Measurements from ENCODE around the gene SUGP1.

DNA sequence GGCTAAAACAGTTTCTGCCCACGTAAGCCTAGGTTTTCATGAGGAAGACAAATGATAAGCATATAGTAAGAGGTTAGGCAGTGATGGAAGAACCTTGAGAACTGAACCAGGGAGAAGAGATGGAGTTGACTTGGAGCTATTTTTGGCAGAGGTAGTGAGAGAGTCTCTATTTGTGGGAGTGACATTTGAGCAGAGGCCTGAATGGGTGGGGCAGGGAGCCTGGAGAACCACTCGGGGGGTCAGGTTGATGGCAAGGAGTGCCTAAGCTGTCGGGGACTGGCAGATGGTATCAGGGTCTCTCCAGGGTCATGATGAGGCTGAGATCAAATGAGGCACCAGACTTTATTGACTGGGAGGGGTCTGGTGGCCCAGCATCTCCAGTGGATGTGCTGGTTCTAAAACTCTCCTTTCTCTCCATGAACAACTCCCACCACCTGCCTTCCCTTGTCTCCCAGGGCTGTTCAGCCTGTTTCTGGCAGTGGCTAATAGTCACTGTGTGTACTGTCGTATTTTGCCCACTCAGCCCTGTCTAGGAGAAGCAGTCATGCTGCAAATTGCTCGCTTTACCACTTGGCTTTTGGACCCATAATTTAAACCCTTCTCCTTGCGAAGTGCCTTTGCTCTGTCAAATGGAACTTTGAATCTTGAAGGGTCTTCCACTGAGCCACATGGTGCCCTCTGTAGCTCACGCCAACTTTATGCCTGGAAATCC, 3.9 kb upstream of the SUGP1 start:
- TF ChIP-seq, protein P1, sequence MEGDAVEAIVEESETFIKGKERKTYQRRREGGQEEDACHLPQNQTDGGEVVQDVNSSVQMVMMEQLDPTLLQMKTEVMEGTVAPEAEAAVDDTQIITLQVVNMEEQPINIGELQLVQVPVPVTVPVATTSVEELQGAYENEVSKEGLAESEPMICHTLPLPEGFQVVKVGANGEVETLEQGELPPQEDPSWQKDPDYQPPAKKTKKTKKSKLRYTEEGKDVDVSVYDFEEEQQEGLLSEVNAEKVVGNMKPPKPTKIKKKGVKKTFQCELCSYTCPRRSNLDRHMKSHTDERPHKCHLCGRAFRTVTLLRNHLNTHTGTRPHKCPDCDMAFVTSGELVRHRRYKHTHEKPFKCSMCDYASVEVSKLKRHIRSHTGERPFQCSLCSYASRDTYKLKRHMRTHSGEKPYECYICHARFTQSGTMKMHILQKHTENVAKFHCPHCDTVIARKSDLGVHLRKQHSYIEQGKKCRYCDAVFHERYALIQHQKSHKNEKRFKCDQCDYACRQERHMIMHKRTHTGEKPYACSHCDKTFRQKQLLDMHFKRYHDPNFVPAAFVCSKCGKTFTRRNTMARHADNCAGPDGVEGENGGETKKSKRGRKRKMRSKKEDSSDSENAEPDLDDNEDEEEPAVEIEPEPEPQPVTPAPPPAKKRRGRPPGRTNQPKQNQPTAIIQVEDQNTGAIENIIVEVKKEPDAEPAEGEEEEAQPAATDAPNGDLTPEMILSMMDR (IDR thresholded peaks at IDR 0.05; ENCODE audit: insufficient read depth, low read depth, low read length) = no peak
- TF ChIP-seq EZH2 (IDR thresholded peaks at IDR 0.05; ENCODE audit: insufficient read depth, low read length) = no peak

Measured in astrocyte (in vitro differentiated cells and primary cell).